Embryonic facial prominence (tissue), 1 donor: ENCODE results near the gene RBM19.

Experiments
- DNase-seq: peaks from one replicate; pipeline ENCODE4 v3.0.0-alpha.2; 2016; ENCODE audit errors: extremely low spot score

The RBM19 gene

GRCh38 chr12:113988064-113988451 lies 21.9 kb upstream of the RBM19 start:
- DNase-seq = no peak

GRCh38 chr12:113987261-113988063 lies 21.3 kb upstream of the RBM19 start:
- no peak for DNase-seq

- DNase-seq = no peak
Observed at GRCh38 chr12:113984464-113984863, 18.3 kb upstream of the RBM19 start.

GRCh38 chr12:113983777-113984448 lies 17.8 kb upstream of the RBM19 start:
- DNase-seq = no peak

DNA sequence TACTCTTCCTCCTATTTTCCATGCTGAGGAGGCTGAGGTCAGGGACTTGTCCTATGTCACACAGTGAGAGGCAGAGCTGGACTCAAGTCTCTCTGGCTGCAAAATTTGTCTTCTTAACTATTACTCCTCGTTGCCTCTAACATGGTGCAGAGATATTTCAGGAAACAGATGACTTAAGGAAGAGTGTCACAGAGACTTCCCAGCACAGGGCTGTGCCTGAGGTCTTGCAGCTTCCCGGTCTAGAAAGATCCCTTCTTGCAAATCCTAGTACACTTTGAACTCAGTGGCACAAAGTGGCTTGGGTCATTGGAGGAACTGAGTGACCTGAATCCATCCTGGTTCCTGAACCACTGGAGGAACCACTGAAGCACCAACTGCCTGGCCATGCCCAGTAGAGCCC lies 17.1 kb upstream of the RBM19 start:
- no peak for DNase-seq

DNA sequence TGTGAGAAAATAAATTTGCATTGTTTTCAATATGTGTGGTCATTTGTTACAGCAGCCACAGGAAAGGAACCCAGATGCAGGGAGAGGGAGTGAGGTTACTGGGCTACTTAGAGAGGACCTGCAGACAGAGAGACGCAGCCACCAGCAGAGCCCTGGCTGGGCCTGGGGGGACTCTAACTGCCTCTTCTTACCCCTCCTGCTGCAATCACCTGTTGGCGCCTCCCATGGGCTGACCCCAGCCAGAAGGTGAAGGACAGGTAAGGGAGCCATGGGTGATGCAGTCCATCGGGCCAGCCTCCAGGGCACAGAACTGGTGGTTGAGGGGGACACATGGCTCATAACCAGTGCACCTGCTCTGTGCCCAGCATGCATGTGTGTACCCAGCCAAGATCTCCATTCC lies 15.8 kb upstream of the RBM19 start:
- DNase-seq = no peak

- peak; percentile 36 for DNase-seq
Observed at GRCh38 chr12:113980537-113981337, 14.6 kb upstream of the RBM19 start.

GRCh38 chr12:113980054-113980453 lies 13.9 kb upstream of the RBM19 start:
- no peak for DNase-seq

- no peak for DNase-seq
Observed at GRCh38 chr12:113978080-113978479, 12.0 kb upstream of the RBM19 start.

GRCh38 chr12:113974006-113974405 lies 7.9 kb upstream of the RBM19 start:
- DNase-seq = no peak

DNA sequence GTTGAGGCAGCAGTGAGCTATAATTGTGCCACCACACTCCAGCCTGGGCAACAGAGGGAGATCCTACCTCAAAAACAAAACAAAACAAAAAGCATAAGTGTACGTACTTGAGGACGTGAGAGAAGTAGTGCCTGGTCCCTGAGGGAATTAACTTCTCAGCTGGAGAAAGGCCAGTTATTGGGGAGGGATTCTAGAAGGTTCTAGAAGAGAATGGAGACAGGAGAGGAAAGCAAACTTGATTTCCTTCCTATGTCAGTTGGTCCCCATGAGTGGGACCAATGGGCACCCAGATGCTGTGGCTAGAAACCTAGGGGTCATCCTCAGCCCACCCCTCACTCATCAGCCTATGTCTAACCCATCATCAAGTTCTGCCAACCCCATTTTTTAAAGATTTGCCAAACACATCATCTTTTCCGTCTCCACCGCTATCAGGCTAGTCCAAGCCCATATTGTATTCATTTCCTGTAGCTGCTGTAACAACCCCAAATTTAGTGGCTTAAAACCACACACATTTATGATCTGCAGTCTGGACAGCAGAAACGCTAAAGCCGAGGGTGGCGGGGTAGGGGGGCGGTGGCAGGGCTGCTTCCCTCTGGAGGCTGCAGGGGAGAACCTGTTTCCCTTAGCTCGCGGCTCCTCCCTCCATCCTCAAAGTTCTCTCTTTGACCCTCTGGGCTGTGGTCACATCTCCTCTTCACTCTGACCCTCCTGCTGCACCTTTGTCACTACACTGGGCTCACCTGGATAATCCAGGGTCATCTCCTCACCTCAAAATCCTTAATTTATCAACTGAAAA lies 7.2 kb upstream of the RBM19 start:
- no peak for DNase-seq

DNA sequence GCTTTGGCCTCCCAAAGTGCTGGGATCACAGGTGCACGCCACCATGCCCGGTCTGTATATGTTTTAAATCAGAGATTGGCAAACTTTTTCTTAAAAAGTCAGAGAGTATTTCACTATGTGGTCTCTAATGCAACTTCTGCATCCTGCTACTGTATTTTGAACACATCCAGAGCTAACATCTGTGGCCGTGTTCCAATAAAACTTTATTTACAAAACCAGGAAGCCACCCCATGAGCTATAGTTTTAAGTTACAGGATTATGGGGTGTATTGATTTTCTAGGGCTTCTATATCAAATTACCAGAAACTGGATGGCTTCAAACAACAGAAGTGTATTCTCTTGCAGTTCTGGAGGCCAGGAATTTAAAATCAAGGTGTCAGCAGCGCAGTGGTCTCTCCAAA lies 5.3 kb upstream of the RBM19 start:
- DNase-seq = no peak

GRCh38 chr12:113970211-113970610 lies 4.1 kb upstream of the RBM19 start:
- no peak for DNase-seq

DNA sequence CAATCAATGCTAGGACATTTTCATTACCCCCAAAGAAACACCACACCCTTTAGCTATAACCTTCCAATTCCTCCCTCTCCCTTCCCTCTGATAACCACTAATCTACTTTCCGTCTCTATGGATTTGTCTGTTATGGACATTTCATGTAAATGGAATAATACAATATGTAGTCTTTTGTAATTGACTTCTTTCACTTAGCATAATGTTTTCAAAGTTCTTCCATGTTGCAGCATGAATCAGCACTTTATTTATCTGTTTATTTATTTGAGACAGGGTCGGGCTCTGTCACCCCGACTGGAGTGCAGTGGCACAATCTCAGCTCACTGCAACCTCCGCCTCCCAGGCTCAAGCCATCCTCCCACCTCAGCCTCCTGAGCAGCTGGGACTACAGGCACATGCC lies 1.2 kb upstream of the RBM19 start:
- no peak for DNase-seq

- DNase-seq = no peak
Observed at GRCh38 chr12:113962733-113963132, 3.4 kb downstream of the RBM19 start.

DNA sequence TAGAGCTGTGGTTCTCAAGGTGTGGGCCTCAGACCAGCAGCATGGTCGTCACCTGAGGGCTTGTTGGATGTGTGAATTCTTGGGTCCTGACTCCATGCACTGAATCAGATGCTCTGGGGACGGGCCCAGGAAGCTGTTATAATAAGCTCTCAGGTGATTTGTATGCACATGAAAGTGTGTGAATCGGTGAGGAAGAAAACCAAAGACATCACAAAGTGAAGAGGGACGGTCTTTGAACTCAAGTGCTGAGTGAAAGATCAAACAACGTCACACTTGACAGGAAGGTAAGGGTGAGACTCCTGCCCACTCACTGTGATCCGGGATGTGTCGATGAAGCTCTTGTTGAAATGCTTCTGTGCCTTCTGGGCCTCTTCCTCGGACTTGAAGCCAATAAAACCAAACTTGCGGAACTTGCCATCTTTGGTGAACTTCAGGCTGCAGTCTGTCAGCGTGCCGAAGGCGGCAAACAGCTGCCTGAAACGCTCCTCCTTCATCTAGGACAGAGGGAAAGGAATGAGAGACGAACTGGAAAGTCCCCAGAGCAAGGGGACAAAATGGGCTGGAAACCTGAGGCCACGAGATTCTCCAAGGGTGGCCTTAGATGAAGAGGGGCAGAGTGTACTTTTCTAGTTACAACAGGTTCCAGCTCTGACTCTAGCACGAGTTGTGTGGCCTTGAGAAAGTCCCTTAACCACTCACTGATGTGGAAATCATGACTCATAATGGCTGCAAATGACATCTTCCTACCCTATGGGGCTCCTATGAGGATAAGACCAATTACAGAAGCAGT lies 4.0 kb downstream of the RBM19 start:
- no peak for DNase-seq

DNA sequence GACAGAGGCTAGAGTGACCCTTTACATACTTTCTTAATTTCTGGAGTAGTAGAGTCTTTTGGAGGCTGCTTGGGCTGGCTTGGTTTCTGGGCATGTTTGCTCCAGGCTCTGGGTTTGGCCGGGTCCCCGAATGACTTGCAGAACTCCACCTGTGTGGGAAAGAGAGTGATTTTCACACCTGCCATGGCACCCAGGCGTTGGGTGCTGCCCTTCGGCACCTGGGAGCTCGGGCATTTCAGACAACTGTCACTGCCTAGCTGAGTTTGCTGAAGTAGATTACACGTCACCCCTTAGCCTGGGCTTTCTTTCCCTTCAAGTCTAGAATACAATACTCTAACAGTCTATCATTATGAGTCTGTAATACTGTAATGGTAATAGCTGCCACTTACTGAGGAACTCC lies 6.1 kb downstream of the RBM19 start:
- no peak for DNase-seq

DNA sequence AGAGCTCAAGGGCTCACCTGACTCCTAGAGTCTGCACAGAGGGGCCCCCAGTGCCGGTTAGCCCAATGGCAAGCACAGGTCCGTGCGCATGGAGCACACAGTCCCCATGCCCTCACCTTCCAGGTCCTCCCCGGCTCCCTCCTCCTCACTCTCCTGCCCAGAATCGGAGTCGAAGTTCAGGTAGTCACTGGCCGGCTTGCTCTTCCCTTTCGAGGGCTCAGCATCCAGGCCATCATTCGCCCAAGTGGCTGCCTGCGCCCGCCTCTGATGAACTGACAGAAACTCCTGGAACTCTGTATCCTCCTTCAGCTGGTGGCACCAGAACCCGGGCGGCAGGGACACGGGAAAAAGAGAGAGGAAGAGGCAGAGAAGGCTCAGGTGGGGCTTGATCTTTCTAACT lies 7.0 kb downstream of the RBM19 start:
- DNase-seq = no peak

- no peak for DNase-seq
Observed at GRCh38 chr12:113958108-113958507, 8.0 kb downstream of the RBM19 start.

- DNase-seq = no peak
Observed at GRCh38 chr12:113957627-113958026, 8.5 kb downstream of the RBM19 start.
